Activated naive CD8-positive, alpha-beta T cell treated with anti-CD3 and anti-CD28 coated beads, Interleukin-2, amount 50 U/mL, for 24 hours (primary cell): ENCODE data around the gene CKS2.

Experiments used
- ATAC-seq: fragments of 150-1000 bp; cut with Tn5 transposase; one replicate; pipeline ENCODE4 v1.10.0; 2021
- DNase-seq: peaks from one replicate; pipeline ENCODE4 v3.0.0; 2021
- H3K27ac Mint-ChIP-seq: one replicate; pipeline ENCODE4 v1.8.0; 2021; ENCODE audit warnings: mild to moderate bottlenecking, mixed read lengths
- H3K27me3 Mint-ChIP-seq: one replicate; pipeline ENCODE4 v1.8.0; 2021; ENCODE audit warnings: mixed read lengths
- H3K36me3 Mint-ChIP-seq: one replicate; pipeline ENCODE4 v1.8.0; 2021; ENCODE audit warnings: low read depth, mixed read lengths
- H3K4me1 Mint-ChIP-seq: one replicate; pipeline ENCODE4 v1.8.0; 2021; ENCODE audit warnings: mixed read lengths
- H3K4me3 Mint-ChIP-seq: one replicate; pipeline ENCODE4 v1.8.0; 2021; ENCODE audit warnings: mild to moderate bottlenecking, moderate library complexity, mixed read lengths
- H3K9me3 Mint-ChIP-seq: one replicate; pipeline ENCODE4 v1.8.0; 2021; ENCODE audit warnings: mixed read lengths

The CKS2 gene

GRCh38 chr9:89361816-89362646 is 51.0 kb downstream of the CKS2 start:
- no peak overlapping the region for H3K4me3 Mint-ChIP-seq
- H3K36me3 Mint-ChIP-seq, result peaks cover 33% of the 10 kb centered on the region
- ATAC-seq (no peak), DNase-seq (no peak)
- H3K9me3 Mint-ChIP-seq, result no peaks in the 10 kb centered on the region
- no peaks in the 10 kb centered on the region for H3K27me3 Mint-ChIP-seq
- peaks cover 11% of the 10 kb centered on the region for H3K4me1 Mint-ChIP-seq
- H3K27ac Mint-ChIP-seq, result no peak overlapping the region

DNA sequence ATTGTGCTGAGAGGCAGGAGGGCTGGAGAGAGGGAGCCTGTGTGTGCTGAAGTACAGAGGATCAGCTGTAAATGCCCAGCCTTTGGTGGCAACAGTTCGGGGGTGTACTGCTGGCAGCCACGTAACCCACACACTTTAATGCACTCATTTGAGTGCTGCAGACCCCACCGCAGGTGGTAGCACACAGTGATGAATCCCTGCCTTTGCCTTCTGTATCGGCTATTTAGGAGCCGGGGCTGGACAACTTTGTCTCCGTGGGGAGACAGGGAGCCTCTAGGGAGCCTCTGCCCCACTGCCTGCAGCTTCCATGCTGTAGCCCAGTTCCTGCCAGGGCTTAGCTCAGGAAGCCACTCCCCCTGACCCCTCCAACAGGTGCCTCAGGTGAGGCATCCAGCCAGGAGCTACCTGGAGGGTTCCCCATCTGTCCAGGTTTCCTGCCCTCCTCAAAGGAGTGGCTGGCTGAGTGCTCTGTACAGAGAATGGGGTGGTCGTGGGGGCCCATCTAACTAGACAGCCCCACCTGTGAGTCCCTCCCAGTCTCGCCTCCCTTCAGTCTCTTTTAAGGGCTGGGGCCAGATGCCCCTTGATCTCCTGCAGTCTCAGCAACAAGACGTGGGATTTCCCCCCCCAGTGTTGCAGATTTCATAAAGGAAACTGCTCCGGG is 51.8 kb downstream of the CKS2 start:
- Mint-ChIP-seq H3K36me3 (peaks cover 33% of the 10 kb centered on the region), H3K27ac (no peak overlapping the region)

DNA sequence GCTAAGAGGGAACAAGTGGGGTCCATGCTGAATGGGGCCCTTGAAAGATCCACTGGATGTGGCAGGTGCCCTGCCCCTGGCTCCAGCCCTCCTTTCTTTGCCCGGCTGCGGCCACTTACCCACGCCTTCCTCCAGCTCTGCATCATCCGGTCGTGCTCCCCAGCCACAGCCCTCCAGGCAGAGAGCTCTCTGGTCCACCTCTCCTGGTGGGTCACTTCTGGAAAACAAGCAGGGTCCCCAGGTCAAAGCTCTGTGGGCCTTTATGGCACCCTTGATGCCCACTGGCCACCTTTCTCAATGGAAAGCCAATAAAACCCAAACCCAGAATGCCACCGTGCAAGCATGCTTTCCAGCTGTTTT is 52.3 kb downstream of the CKS2 start:
- no peaks in the 10 kb centered on the region for H3K9me3 Mint-ChIP-seq
- H3K27ac Mint-ChIP-seq, result no peak overlapping the region
- H3K36me3 Mint-ChIP-seq, result peaks cover 32% of the 10 kb centered on the region
- no peaks in the 10 kb centered on the region for H3K27me3 Mint-ChIP-seq
- no peak overlapping the region for H3K4me3 Mint-ChIP-seq
- no peak for DNase-seq
- peaks cover 14% of the 10 kb centered on the region for H3K4me1 Mint-ChIP-seq
- no peak for ATAC-seq

More for the DNA sequence above, 51.8 kb downstream of the CKS2 start:
- no peaks in the 10 kb centered on the region for H3K9me3 Mint-ChIP-seq
- H3K4me3 Mint-ChIP-seq, result no peak overlapping the region
- no peak for DNase-seq
- ATAC-seq, result no peak
- H3K4me1 Mint-ChIP-seq, result peaks cover 11% of the 10 kb centered on the region
- H3K27me3 Mint-ChIP-seq, result no peaks in the 10 kb centered on the region

DNA sequence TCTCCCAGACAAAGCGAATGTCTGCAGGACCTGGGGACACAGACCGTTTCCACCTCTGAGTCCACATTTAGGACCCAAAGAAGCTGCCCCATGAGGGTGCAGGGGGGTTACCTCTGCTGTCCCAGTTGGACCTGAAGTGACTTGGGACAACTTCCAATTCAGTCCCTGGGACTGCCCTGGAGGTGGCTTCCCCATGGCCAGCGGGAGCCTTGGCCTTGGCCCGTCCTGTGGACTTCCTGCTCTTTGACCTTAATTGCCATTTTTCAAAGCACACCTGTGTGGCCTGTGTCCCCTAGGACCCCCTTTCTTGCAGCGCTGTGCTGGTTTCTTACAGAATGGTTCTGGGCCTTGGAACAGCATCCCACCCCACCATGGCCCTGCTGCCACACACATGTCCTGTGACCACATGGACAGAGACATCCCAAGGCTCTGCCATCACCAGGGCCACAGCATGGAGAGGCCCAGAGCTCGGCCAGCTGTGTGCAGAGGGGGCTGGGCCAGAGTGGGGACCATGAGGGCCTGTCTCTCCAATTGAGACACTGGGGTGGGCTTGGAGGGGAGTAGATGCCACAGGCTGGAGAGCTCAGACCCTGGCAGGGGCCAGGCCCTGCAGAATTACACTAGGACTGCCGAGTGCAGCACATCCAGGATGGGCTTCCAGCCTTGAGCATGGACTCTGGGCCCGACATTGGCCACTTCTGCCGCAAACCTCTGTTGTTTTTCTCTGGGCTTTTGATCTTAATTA is 53.1 kb downstream of the CKS2 start:
- H3K27ac Mint-ChIP-seq, result no peak overlapping the region
- H3K27me3 Mint-ChIP-seq, result no peaks in the 10 kb centered on the region
- H3K36me3 Mint-ChIP-seq, result peaks cover 25% of the 10 kb centered on the region
- H3K4me3 Mint-ChIP-seq, result no peak overlapping the region
- ATAC-seq, result no peak
- peaks cover 14% of the 10 kb centered on the region for H3K4me1 Mint-ChIP-seq
- H3K9me3 Mint-ChIP-seq, result no peaks in the 10 kb centered on the region
- no peak for DNase-seq

DNA sequence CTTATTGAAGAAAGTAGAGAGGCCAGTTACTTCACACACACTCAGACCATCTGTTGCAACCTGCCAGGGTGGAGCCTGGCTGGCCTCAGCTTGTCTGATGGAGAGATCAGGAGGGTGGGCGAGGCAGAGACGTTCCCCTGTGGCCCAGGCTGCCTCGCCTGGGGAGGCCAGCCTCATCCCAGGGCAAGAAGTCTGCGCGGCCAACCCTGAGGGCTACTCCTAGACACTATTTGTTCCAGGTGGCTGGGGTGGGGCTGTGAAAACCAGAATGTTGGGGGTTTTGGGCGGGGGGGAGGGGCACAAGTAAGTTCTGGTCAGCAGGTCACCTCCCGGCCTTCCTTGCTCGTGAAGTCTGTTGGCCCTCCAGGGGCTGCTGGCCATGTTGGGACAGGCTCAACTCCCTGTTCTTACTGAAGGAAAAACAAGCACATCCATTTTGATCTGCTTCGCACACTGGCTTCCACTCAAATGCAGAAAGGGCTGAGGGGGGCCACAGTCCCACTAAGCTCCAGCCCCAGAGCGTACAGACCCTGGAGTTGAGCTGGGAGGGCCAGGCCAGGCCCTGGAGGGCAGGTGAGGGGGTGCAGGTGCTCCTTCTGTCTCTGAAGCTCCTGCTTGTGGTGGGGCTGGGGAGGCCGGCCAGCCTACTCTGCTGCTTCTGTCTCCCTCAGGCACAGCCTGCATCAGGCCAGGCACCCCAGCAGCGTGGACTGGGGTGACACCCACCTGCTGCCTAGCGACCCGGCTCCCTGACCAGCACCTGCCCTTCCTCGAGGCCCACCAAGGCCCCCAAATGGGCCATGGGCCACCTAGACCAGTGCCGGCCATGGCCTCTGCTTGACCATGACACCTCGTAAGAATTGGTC is 53.9 kb downstream of the CKS2 start:
- Mint-ChIP-seq H3K4me1 (peaks cover 13% of the 10 kb centered on the region), H3K9me3 (no peaks in the 10 kb centered on the region), H3K27ac (no peak overlapping the region), H3K27me3 (no peaks in the 10 kb centered on the region), H3K36me3 (peaks cover 20% of the 10 kb centered on the region), H3K4me3 (no peak overlapping the region)
- DNase-seq, result no peak
- no peak for ATAC-seq

GRCh38 chr9:89365532-89365912 is 54.5 kb downstream of the CKS2 start:
- Mint-ChIP-seq H3K4me3 (no peak overlapping the region), H3K27ac (no peak overlapping the region), H3K27me3 (no peaks in the 10 kb centered on the region)

More at GRCh38 chr9:89365532-89365912, 54.5 kb downstream of the CKS2 start:
- Mint-ChIP-seq H3K36me3 (peaks cover 14% of the 10 kb centered on the region), H3K9me3 (no peaks in the 10 kb centered on the region), H3K4me1 (peaks cover 11% of the 10 kb centered on the region)
- DNase-seq (no peak), ATAC-seq (no peak)
